Liver (tissue), 9 donors: ENCODE results near the gene GPR25. TPM values are rescaled to one million over a fixed set of nuclear protein-coding genes. Genes with fewer than 3 reads are reported as not detected.

Experiments used
- DNase-seq: peaks from one replicate; pipeline ENCODE4 v3.0.0-alpha.2; 2017; ENCODE audit warnings: low spot score
- H3K27ac ChIP-seq, 2 donors: one replicate each; pipeline ENCODE4 v1.7.0; 2013; ENCODE audit warnings: inconsistent platforms in 2 of 2, low read length in 2 of 2, control low read depth in 1 of 2, low read depth in 1 of 2, mild to moderate bottlenecking in 1 of 2
- H3K27me3 ChIP-seq, 4 donors: one replicate each; pipeline versions ENCODE4 v1.6.1 to v1.7.0; 2013; ENCODE audit warnings: low read length in 3 of 4, inconsistent platforms in 1 of 4, mild to moderate bottlenecking in 1 of 4, moderate library complexity in 1 of 4; ENCODE audit not compliant: control insufficient read depth in 4 of 4, insufficient read depth in 4 of 4
- H3K36me3 ChIP-seq, 4 donors: one replicate each; pipeline versions ENCODE4 v1.6.1 to v1.7.0; 2013; ENCODE audit warnings: low read length in 3 of 4, mild to moderate bottlenecking in 3 of 4, low read depth in 1 of 4, moderate library complexity in 1 of 4; ENCODE audit not compliant: control insufficient read depth in 4 of 4, insufficient read depth in 3 of 4
- H3K4me1 ChIP-seq, 4 donors: one replicate each; pipeline versions ENCODE4 v1.6.1 to v1.7.0; 2013; ENCODE audit warnings: low read length in 3 of 4, mild to moderate bottlenecking in 3 of 4, moderate library complexity in 1 of 4; ENCODE audit not compliant: control insufficient read depth in 4 of 4, insufficient read depth in 4 of 4
- H3K4me3 ChIP-seq, 3 donors: one replicate each; pipeline versions ENCODE4 v1.6.1 to v1.7.0; 2013; ENCODE audit warnings: low read length in 3 of 3, control low read depth in 1 of 3, low read depth in 1 of 3, mild to moderate bottlenecking in 1 of 3
- H3K9ac ChIP-seq, 2 donors: one replicate each; pipeline ENCODE4 v1.7.0; 2013; ENCODE audit warnings: low read length in 2 of 2, mild to moderate bottlenecking in 2 of 2, moderate library complexity in 2 of 2, control low read depth in 1 of 2, low read depth in 1 of 2
- H3K9me3 ChIP-seq, 4 donors: one replicate each; pipeline versions ENCODE4 v1.6.1 to v1.7.0; 2013; ENCODE audit warnings: low read length in 3 of 4; ENCODE audit not compliant: control insufficient read depth in 4 of 4
- CTCF ChIP-seq: fragments of 150-350 bp; IDR thresholded peaks from 2 replicates; pipeline ENCODE4 v1.5.1; 2017; ENCODE audit warnings: improper control_type of control experiment, low read depth, low read length; ENCODE audit not compliant: missing input control
- EGR1 ChIP-seq, 2 donors: IDR thresholded peaks; 2 replicates each; pipeline ENCODE4 v1.6.1; 2016 to 2018; ENCODE audit warnings: antibody characterized with exemption in 2 of 2, low read depth in 2 of 2
- FOXA1 ChIP-seq: IDR thresholded peaks from 2 replicates; pipeline ENCODE4 v1.6.1; 2016; ENCODE audit warnings: antibody characterized with exemption
- FOXA2 ChIP-seq: IDR thresholded peaks from 2 replicates; pipeline ENCODE4 v1.6.1; 2016; ENCODE audit warnings: antibody characterized with exemption
- GABPA ChIP-seq, 2 donors: IDR thresholded peaks in 1 of 2; conservative IDR thresholded peaks in 1 of 2; 2 replicates each; pipeline ENCODE4 v1.6.1; 2016; ENCODE audit warnings: antibody characterized with exemption in 2 of 2, mild to moderate bottlenecking in 1 of 2, moderate library complexity in 1 of 2
- HNF4A ChIP-seq, 2 donors: conservative IDR thresholded peaks; 2 replicates each; pipeline ENCODE4 v1.6.1; 2016; ENCODE audit warnings: antibody characterized with exemption in 2 of 2, mild to moderate bottlenecking in 2 of 2
- HNF4G ChIP-seq: IDR thresholded peaks from 2 replicates; pipeline ENCODE4 v1.6.1; 2016; ENCODE audit warnings: antibody characterized with exemption
- JUND ChIP-seq, 2 donors: IDR thresholded peaks; 2 replicates each; pipeline ENCODE4 v1.6.1; 2016; ENCODE audit warnings: antibody characterized with exemption in 2 of 2
- NR2F2 ChIP-seq: IDR thresholded peaks from 2 replicates; pipeline ENCODE4 v1.6.1; 2016; ENCODE audit warnings: antibody characterized with exemption
- REST ChIP-seq: IDR thresholded peaks from 2 replicates; pipeline ENCODE4 v1.6.1; 2016; ENCODE audit warnings: antibody characterized with exemption, mild to moderate bottlenecking
- RXRA ChIP-seq, 2 donors: IDR thresholded peaks; 2 replicates each; pipeline ENCODE4 v1.6.1; 2017 to 2018; ENCODE audit warnings: antibody characterized with exemption in 2 of 2, mild to moderate bottlenecking in 1 of 2
- YY1 ChIP-seq: IDR thresholded peaks from 2 replicates; pipeline ENCODE4 v1.6.1; 2016; ENCODE audit warnings: antibody characterized with exemption, mild to moderate bottlenecking
- WGBS: extraction: QIAGEN DNeasy Blood & Tissue Kit; methylation state at CpG from one replicate; pipeline ENCODE4 v1.1.7; 2013; 5-methylcytosine and 5-hydroxymethylcytosine counted together
- polyA plus RNA-seq, 2 donors: library from polyadenylated mRNA; stranded (reverse) in 1 of 2; unstranded in 1 of 2; fragments of 200-250 nt in 1 of 2; fragments of >200 nt in 1 of 2; fragmentation: Nextera tagmentation in 1 of 2; extraction: Ambion mirVana in 1 of 2; gene quantifications; one replicate each; pipeline versions ENCODE4 v1.2.1 to v1.2.3, GENCODE V29; 2013 to 2015
- total RNA-seq, 2 donors: library from RNA; depleted of rRNA; stranded (reverse); fragments of >200 nt; gene quantifications; one replicate each; pipeline ENCODE4 v1.2.3, GENCODE V29; 2014
- donor health status: healthy.
- donor health status: healthy.
- donor health status: healthy.
- donor health status: healthy.
- donor health status: healthy.

GPR25 gene
- total and polyA plus RNA-seq, 4 donors = 0.08 to 0.13 TPM; not detected in 2

GRCh38 chr1:200838676-200839445 lies 33.9 kb upstream of the GPR25 start (continued):
- no peak for TF ChIP-seq CTCF

- Histone ChIP-seq H3K27ac (no peak overlapping the region), H3K9me3 (no peaks in the 10 kb centered on the region), H3K36me3 (peaks cover 3 to 12% (median 10%) of the 10 kb centered on the region in 4 donors), H3K4me1 (no peaks in the 10 kb centered on the region), H3K4me3 (no peak overlapping the region), H3K9ac (no peak overlapping the region), H3K27me3 (no peaks in the 10 kb centered on the region)
- DNase-seq = no peak
- 93% methylated on average over 4 of the region's 4 CpGs for WGBS
- TF ChIP-seq JUND (IDR thresholded peaks at IDR 0.05) = no peak
- no peak for TF ChIP-seq CTCF
- TF ChIP-seq FOXA2 = no peak
Observed at GRCh38 chr1:200845360-200845759, 27.4 kb upstream of the GPR25 start.

GRCh38 chr1:200846398-200846797 lies 26.4 kb upstream of the GPR25 start:
- WGBS = 93% methylated on average over 1 of the region's 1 CpG

More at GRCh38 chr1:200846398-200846797, 26.4 kb upstream of the GPR25 start:
- Histone ChIP-seq H3K4me3 (no peak overlapping the region), H3K9me3 (no peaks in the 10 kb centered on the region), H3K27me3 (no peaks in the 10 kb centered on the region), H3K4me1 (no peaks in the 10 kb centered on the region), H3K27ac (no peak overlapping the region), H3K9ac (no peak overlapping the region), H3K36me3 (peaks cover 3 to 12% (median 10%) of the 10 kb centered on the region in 4 donors)
- no peak for DNase-seq
- TF ChIP-seq HNF4A (conservative IDR thresholded peaks at IDR 0.05) (no peak), HNF4G (no peak), CTCF (no peak), JUND (IDR thresholded peaks at IDR 0.05) (no peak), YY1 (no peak), REST (no peak), EGR1 (IDR thresholded peaks at IDR 0.05; ENCODE audit: low read depth in 2 of 2) (no peak), NR2F2 (no peak), GABPA (IDR thresholded peaks at IDR 0.05 in 1 of 2, conservative IDR thresholded peaks at IDR 0.05 in 1 of 2) (no peak), RXRA (IDR thresholded peaks at IDR 0.05) (no peak), FOXA1 (no peak)
